ENCODE results near the gene GET4.

GRCh38 chr7:945147-945555 is 68.8 kb downstream of the GET4 start:
- TF ChIP-seq CTCF (conservative IDR thresholded peaks at IDR 0.05; ENCODE audit: low read depth, low read length) (no peak), EZH2phosphoT487 (IDR thresholded peaks at IDR 0.05; ENCODE audit: borderline replicate concordance, low read length) (no peak)
